Stimulated activated CD4-positive, alpha-beta T cell treated with anti-CD3 and anti-CD28 coated beads, Interleukin-15, amount 100 ng/mL, for 1 hour (primary cell): ENCODE data around the gene MPP2.
"Not testable (repeated sequence)": the region's sequence is repeated elsewhere in the genome, so short reads cannot be mapped to it uniquely, and the experiment has no call there.

ENCODE experiments used
- DNase-seq, 2 donors: peaks; one replicate each; pipeline ENCODE4 v3.0.0-alpha.2; 2020; ENCODE audit warnings: low read depth in 1 of 2, low spot score in 1 of 2

Gene MPP2

DNA sequence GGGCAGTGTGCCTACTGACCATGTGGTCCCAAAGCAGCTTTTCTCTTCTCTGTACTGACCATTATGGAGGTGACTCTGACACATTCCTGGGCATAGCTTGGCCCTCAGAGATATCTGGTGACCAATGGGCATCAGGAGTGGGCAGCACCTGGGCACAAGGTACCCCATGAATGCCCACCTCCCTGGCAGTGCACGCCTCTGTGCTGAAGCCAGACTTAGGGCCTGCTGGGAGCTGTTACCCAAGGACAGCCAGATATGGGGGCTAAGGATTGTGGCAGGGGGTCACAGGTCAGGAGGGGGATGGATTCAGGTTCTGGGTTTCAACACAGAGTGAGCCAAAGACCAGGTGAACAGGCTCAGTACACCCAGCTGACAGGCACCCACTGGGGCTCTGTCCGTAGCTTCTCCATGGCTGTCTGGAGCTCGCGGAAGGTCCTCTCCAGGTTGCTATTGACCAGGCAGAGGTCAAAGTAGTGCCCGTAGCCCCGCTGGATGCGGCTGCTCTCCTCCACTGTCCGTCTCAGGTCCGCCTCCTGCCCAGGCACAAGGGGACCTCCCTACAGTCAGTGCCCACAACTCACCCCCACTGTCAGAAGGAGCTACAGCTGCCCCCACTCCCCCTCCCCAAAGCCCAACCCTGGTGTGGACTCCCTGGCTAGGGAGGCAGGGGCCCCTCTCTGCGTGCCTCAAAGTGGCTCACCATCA, 29.7 kb downstream of the MPP2 start:
- no peak for DNase-seq

DNA sequence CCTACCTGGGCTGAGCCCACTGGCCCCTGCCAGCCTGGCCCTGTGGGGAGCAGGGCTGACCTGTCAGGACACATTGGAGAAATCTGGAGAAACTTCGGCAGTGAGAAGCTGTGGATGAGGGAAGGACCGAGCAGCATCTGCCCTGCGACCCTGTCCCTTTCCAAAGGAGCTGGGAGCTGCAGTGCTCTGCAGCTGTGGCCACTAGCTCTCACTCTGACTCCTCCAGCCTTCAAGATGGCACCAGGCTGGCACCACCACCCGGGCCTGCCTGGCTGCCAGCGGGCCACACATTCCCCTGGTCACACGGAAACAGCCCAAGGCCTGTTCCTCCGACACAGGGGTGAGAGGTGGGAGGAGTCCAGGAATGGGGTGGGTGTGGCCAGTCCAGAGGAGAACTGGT, 30.3 kb downstream of the MPP2 start:
- no peak for DNase-seq

- no peak for DNase-seq
Measured at GRCh38 chr17:43875476-43876147, 31.7 kb downstream of the MPP2 start.

DNA sequence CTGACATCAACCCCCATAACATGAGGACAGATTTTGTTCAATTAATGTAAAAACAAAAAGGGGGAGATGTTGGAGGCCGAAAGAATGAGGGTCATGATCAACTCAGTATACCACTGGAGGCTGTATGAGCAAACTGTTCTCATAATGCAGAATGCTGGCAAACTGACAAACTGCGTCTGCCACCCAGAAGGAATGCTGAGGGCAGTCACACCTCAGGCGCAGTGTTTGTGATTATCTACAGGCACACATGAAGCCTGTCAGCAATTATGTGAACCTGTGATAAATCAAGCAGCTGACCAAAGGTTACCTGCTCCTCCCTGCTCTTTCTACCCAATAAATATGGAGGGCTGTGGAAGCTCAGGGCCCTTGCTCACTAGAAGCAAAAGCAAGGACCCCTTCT, 33.0 kb downstream of the MPP2 start:
- DNase-seq, result no peak

GRCh38 chr17:43873815-43874214, 33.5 kb downstream of the MPP2 start:
- DNase-seq, result no peak

- no peak for DNase-seq
Measured at GRCh38 chr17:43873091-43873490, 34.2 kb downstream of the MPP2 start.

DNA sequence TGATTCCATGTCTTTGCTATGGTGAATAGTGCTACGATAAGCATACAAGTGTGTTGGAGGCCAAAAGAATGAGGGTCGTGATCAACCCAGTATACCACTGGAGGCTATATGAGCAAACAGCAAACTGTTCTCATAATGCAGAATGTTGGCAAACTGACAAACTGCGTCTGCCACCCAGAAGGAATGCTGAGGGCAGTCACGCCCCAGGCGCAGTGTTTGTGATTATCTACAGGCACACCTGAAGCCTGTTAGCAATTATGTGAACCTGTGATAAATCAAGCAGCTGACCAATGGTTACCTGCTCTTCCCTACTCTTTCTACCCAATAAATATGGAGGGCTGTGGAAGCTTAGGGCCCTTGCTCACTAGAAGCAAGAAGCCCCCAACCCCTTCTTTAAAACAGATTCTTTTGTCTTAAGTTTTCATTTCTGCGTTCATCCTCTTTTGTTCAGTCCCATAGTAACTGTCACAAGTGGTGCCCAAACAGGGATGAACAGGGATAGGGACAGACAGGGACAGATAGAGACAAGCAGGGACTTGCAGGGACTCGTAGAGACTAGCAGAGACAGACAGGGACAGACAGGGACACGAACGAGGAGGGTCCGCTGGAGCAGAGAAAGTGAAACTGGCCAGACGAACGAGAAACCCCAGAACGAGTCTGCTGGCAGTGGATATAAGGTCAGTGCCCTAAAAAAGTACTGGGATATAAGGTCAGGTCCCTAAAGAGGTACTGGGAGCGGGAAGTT, 35.2 kb downstream of the MPP2 start:
- no peak for DNase-seq

GRCh38 chr17:43869031-43869430, 38.3 kb downstream of the MPP2 start:
- DNase-seq, result not testable (repeated sequence)

DNA sequence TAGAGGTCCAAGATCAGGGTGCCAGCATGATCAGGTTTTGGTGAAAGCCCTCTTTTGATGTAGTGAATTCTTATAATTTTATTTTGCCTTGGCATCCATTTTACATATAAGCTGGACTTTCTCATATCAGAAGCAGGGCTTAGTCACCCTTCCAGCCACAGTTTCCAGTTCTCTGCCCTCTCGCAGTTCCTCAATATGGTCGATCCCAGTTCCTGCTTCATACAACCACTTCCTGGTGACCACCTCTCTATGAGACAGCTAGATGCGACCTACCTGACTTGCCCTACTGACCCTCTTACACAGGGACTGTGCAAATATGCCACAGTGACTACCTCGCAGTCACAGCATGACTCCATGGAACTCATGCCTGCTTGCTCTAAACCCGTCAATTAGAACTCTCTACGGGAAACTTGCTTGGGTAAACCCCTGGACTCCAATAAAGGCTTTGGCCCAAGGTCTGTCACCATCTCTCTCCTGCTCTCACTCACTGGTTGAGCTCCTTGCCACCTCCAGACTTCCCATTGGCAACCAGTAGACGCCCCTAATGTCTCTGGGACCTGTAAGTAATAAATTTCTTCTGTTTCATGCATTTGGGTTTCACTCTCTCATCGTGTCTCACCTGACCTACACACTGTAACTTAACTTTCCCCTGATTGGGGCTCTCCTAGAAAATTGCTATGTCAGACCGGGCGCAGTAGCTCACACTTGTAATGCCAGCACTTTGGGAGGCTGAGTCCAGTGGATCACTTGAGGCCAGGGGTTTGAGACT, 38.9 kb downstream of the MPP2 start:
- DNase-seq, result no peak

DNA sequence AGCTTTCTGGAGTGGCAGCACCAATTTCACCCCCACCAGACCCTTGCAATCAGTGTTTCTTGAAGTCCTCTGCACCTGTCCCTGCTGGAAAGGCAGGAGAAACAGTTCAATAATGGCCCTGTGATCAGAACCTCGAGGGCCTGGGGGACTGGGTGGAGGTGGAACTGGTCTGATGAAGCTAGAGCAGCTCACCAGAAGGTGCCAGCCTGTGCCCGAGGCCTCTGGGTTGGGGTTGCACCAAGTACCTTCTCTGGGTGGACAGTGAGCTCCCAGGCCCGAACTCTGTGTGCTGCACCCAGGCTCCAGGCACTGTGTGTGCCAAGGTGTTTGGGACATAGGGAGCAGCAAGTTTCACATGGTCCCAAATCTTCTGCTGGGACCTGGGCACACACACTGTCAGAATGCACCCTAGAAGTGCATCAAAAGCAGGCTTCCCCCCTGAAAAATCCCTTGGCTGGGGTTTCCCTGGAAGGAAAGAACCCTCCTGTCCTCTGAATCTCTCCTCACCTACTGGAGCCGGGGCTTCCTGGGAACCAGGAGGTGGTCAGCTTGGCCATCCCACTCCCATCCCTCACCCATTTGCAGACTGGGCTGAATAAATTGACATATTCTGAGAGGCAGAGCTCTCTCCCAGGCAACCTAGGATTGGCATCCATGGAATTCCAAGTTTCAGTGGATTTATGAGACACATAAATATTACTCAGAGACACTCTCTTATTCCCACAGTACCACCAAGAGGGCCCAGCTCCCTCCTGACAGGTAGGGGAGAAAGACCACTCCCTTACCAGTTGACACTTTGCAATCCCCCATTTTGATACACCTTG, 43.0 kb downstream of the MPP2 start:
- DNase-seq, result no peak

DNA sequence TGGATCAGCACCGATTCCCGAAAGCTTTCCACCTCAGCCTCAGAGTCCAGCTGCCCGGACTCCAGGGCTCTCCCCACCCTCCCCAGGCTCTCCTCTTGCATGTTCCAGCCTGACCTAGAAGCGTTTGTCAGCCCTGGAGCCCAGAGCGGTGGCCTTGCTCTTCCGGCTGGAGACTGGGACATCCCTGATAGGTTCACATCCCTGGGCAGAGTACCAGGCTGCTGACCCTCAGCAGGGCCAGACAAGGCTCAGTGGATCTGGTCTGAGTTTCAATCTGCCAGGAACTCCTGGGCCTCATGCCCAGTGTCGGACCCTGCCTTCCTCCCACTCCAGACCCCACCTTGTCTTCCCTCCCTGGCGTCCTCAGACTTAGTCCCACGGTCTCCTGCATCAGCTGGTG, 45.4 kb downstream of the MPP2 start:
- no peak for DNase-seq

GRCh38 chr17:43860927-43861622, 46.3 kb downstream of the MPP2 start:
- DNase-seq, result no peak

GRCh38 chr17:43860077-43860725, 47.1 kb downstream of the MPP2 start:
- DNase-seq, result no peak

DNA sequence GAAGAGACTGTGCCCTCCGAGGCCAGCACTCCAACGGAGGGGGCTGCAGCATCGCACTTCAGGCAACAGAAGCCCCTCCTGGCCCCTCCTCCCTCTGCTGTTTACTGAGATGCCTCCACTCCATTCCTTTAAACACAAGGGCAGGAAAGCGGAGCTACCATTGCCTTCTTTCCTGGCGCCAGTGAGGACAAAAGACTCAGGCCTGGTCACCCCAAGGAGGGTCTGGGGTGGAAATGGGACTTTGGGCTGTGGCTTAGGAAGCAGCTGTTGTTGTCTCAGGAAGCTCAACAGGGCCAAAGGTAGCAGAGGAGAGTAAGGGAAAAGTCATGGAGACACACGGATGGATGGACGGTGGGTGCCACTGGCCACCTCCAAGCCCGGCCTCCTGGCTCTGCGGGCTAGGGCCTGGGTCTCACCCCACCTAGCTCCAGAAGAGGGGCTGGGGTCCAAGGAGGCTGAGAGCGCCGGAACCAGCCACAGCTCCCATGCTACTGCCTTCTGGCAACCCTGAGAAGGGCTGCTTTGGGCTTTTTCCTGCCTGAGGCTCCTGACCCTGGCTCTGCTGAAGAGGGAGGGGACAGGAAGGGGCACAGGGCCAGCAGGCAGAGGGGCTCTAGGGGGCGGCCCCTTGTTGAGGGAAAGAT, 49.3 kb downstream of the MPP2 start:
- DNase-seq, result no peak

DNA sequence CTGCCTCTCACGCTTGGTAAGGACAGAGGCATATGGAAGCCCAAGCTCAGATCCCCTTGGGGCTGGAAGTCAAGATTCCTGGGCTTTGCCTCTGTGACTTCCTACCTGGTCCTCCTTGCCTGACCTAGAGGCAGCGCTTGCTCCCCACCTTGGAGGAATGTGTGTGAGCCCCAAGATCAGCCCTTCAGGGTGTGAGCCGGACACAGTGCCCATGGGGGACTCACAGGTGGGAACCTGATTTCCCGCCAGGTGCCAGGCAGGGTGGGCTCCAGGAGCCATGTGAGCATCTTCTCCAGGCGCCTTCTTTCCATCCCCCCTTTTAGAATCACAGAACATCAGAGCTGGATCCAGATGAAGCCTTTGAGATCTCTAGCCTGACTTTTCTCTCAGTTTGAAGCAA, 50.2 kb downstream of the MPP2 start:
- no peak for DNase-seq

DNA sequence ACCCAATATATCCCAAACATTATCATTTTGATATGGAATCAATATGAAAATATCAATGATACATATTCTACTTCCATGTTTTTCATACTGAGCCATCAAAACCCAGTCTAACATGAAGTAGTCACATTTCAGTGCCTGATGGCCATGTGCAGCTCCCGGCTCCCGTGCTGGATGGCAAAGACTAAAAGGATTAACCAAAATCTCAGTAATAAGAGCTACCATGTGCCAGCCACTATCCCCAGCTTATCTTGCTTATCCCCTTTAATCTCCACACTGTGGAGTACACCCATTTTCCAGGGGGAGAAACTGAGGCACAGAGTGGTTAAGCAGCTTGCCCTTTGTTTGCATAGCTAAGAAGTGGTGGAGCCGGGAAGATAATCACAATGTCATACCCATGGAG, 51.2 kb downstream of the MPP2 start:
- DNase-seq, result no peak

GRCh38 chr17:43855061-43855460, 52.3 kb downstream of the MPP2 start:
- no peak for DNase-seq

- DNase-seq, result no peak
Measured at GRCh38 chr17:43854498-43854897, 52.8 kb downstream of the MPP2 start.

- DNase-seq, result no peak
Measured at GRCh38 chr17:43853546-43853945, 53.8 kb downstream of the MPP2 start.
